H9 (cell line): Measurements from ENCODE around the gene BIRC7. TPM values are rescaled to one million over a fixed set of nuclear protein-coding genes. Genes with fewer than 3 reads are reported as not detected.

Experiments
- DNase-seq: peaks from one replicate; pipeline ENCODE4 v3.0.0-alpha.2; 2017
- H2AFZ ChIP-seq: one replicate; pipeline ENCODE4 v1.6.1; 2013; ENCODE audit warnings: mild to moderate bottlenecking, low read length, control low read depth, moderate library complexity
- H2AK5ac ChIP-seq: 2 replicates; pipeline ENCODE4 v1.6.1; 2013; ENCODE audit warnings: low read length, control low read depth, mixed read lengths; ENCODE audit not compliant: insufficient read length
- H2BK120ac ChIP-seq: one replicate; pipeline ENCODE4 v1.6.1; 2013; ENCODE audit warnings: low read depth, mild to moderate bottlenecking, low read length, control low read depth, inconsistent platforms; ENCODE audit not compliant: poor library complexity, severe bottlenecking
- H2BK12ac ChIP-seq: 2 replicates; pipeline ENCODE4 v1.6.1; 2013; ENCODE audit warnings: low read length, control low read depth, mixed read lengths, low read depth; ENCODE audit not compliant: insufficient read length
- H2BK15ac ChIP-seq: 2 replicates; pipeline ENCODE4 v1.6.1; 2013; ENCODE audit warnings: low read depth, low read length, control low read depth
- H2BK20ac ChIP-seq: one replicate; pipeline ENCODE4 v1.6.1; 2013; ENCODE audit warnings: low read depth, mild to moderate bottlenecking, low read length, control low read depth, inconsistent platforms; ENCODE audit not compliant: poor library complexity, severe bottlenecking
- H2BK5ac ChIP-seq: 2 replicates; pipeline ENCODE4 v1.6.1; 2013; ENCODE audit warnings: low read length, control low read depth, mixed read lengths; ENCODE audit not compliant: insufficient read length
- H3K14ac ChIP-seq: 2 replicates; pipeline ENCODE4 v1.6.1; 2013; ENCODE audit warnings: low read length, control low read depth; ENCODE audit not compliant: insufficient read depth
- H3K18ac ChIP-seq: 2 replicates; pipeline ENCODE4 v1.6.1; 2013; ENCODE audit warnings: low read depth, mild to moderate bottlenecking, mixed read lengths, low read length, control low read depth; ENCODE audit not compliant: insufficient read length
- H3K23ac ChIP-seq: 2 replicates; pipeline ENCODE4 v1.6.1; 2013; ENCODE audit warnings: low read length, control low read depth, mixed read lengths, low read depth; ENCODE audit not compliant: insufficient read length
- H3K23me2 ChIP-seq: 2 replicates; pipeline ENCODE4 v1.6.1; 2013; ENCODE audit warnings: low read depth, mild to moderate bottlenecking, mixed read lengths, low read length, control low read depth; ENCODE audit not compliant: insufficient read length, poor library complexity, severe bottlenecking
- H3K27ac ChIP-seq: 2 replicates; pipeline ENCODE4 v1.5.1; 2013; ENCODE audit warnings: low read length, control low read depth, mixed read lengths, low read depth; ENCODE audit not compliant: insufficient read length
- H3K27me3 ChIP-seq: 2 replicates; pipeline ENCODE4 v1.6.1; 2013; ENCODE audit warnings: low read length, control low read depth, inconsistent platforms; ENCODE audit not compliant: insufficient read depth
- H3K4ac ChIP-seq: 2 replicates; pipeline ENCODE4 v1.6.1; 2013; ENCODE audit warnings: low read depth, mild to moderate bottlenecking, control low read depth, inconsistent platforms, low read length, moderate library complexity
- H3K4me1 ChIP-seq: 2 replicates; pipeline ENCODE4 v1.6.1; 2013; ENCODE audit warnings: low read length, control low read depth, inconsistent platforms; ENCODE audit not compliant: insufficient read depth
- H3K4me2 ChIP-seq: 2 replicates; pipeline ENCODE4 v1.6.1; 2013; ENCODE audit warnings: low read length, control low read depth, mixed read lengths; ENCODE audit not compliant: insufficient read length, insufficient read depth
- H3K56ac ChIP-seq: 2 replicates; pipeline ENCODE4 v1.6.1; 2013; ENCODE audit warnings: low read depth, mild to moderate bottlenecking, mixed read lengths, low read length, control low read depth; ENCODE audit not compliant: insufficient read length
- H3K79me1 ChIP-seq: 2 replicates; pipeline ENCODE4 v1.6.1; 2013; ENCODE audit warnings: low read depth, mild to moderate bottlenecking, moderate library complexity, low read length, control low read depth, inconsistent platforms; ENCODE audit not compliant: insufficient read depth, poor library complexity, severe bottlenecking
- H3K79me2 ChIP-seq: 2 replicates; pipeline ENCODE4 v1.6.1; 2013; ENCODE audit warnings: low read length, control low read depth, inconsistent platforms; ENCODE audit not compliant: insufficient read depth
- H3K9ac ChIP-seq: 2 replicates; pipeline ENCODE4 v1.6.1; 2013; ENCODE audit warnings: low read length, control low read depth, mixed read lengths; ENCODE audit not compliant: insufficient read length; ENCODE audit errors: extremely low read depth
- H3K9me3 ChIP-seq: one replicate; pipeline ENCODE4 v1.6.1; 2013; ENCODE audit warnings: low read depth, low read length, inconsistent platforms; ENCODE audit not compliant: control insufficient read depth
- H3T11ph ChIP-seq: one replicate; pipeline ENCODE4 v1.6.1; 2013; ENCODE audit warnings: mild to moderate bottlenecking, low read length, control low read depth, inconsistent platforms
- H4K20me1 ChIP-seq: one replicate; pipeline ENCODE4 v1.6.1; 2013; ENCODE audit not compliant: control insufficient read depth, insufficient read length, insufficient read depth
- H4K5ac ChIP-seq: 2 replicates; pipeline ENCODE4 v1.6.1; 2013; ENCODE audit warnings: low read depth, mild to moderate bottlenecking, mixed read lengths, low read length, control low read depth; ENCODE audit not compliant: insufficient read length
- H4K8ac ChIP-seq: replicated peaks from 2 replicates; pipeline ENCODE4 v1.6.1; 2013; ENCODE audit warnings: low read length, control low read depth, mixed read lengths, low read depth; ENCODE audit not compliant: insufficient read length
- H4K91ac ChIP-seq: 2 replicates; pipeline ENCODE4 v1.6.1; 2013; ENCODE audit warnings: low read depth, mild to moderate bottlenecking, moderate library complexity, mixed read lengths, low read length, control low read depth; ENCODE audit not compliant: insufficient read length
- H3K27ac Mint-ChIP-seq, 3 experiments: 2 replicates in 2 of 3; 3 replicates in 1 of 3; pipeline ENCODE4 v1.8.0; 2020 to 2021; ENCODE audit warnings: mixed read lengths in 3 of 3, mild to moderate bottlenecking in 1 of 3, moderate library complexity in 1 of 3
- H3K27me3 Mint-ChIP-seq: 2 replicates; pipeline ENCODE4 v1.8.0; 2021; ENCODE audit warnings: low read depth, mild to moderate bottlenecking, moderate library complexity, mixed read lengths
- H3K36me3 Mint-ChIP-seq, 3 experiments: 2 replicates in 2 of 3; 3 replicates in 1 of 3; pipeline ENCODE4 v1.8.0; 2020 to 2021; ENCODE audit warnings: low read depth in 3 of 3, mixed read lengths in 3 of 3; ENCODE audit not compliant: insufficient read depth in 1 of 3
- H3K4me1 Mint-ChIP-seq, 2 experiments: 2 replicates each; pipeline ENCODE4 v1.8.0; 2020; ENCODE audit warnings: mixed read lengths in 2 of 2
- H3K4me3 Mint-ChIP-seq, 2 experiments: 2 replicates in 1 of 2; 3 replicates in 1 of 2; pipeline ENCODE4 v1.8.0; 2020 to 2021; ENCODE audit warnings: mild to moderate bottlenecking in 2 of 2, mixed read lengths in 2 of 2, moderate library complexity in 1 of 2
- H3K9me3 Mint-ChIP-seq, 2 experiments: 2 replicates in 1 of 2; 3 replicates in 1 of 2; pipeline ENCODE4 v1.8.0; 2020; ENCODE audit warnings: mild to moderate bottlenecking in 2 of 2, mixed read lengths in 2 of 2, moderate library complexity in 1 of 2
- CTCF ChIP-seq: fragments of 200-600 bp; sonication (generic); conservative IDR thresholded peaks from 3 replicates; pipeline ENCODE4 v1.8.0; 2021; ENCODE audit warnings: antibody characterized with exemption, mild to moderate bottlenecking
- WGBS: extraction: QIAGEN DNeasy Blood & Tissue Kit; methylation state at CpG from one replicate; pipeline ENCODE4 v1.1.7; 2013; ENCODE audit warnings: missing lambda C conversion rate, low lambda C conversion rate, mixed read lengths; ENCODE audit not compliant: insufficient read length; ENCODE audit errors: extremely low coverage; 5-methylcytosine and 5-hydroxymethylcytosine counted together
- total RNA-seq: library from RNA; stranded (reverse); gene quantifications from 2 replicates; pipeline ENCODE4 v1.2.1, GENCODE V29; 2021

BIRC7 gene
- total RNA-seq, 1 experiment from 2014 or later = not detected

GRCh38 chr20:63281742-63282665 is 46.3 kb downstream of the BIRC7 start:
- Histone ChIP-seq H3K79me1 (no peaks in the 10 kb centered on the region), H2BK120ac (no peak overlapping the region), H4K5ac (no peak overlapping the region), H3K4ac (no peak overlapping the region), H2BK12ac (no peak overlapping the region), H3K23me2 (peaks cover 3% of the 10 kb centered on the region), H3K79me2 (no peaks in the 10 kb centered on the region), H2BK5ac (no peak overlapping the region), H2BK20ac (no peak overlapping the region), H3T11ph (no peak overlapping the region), H3K4me1 (no peaks in the 10 kb centered on the region), H3K23ac (no peak overlapping the region), H4K20me1 (no peaks in the 10 kb centered on the region), H2BK15ac (no peak overlapping the region), H2AFZ (no peak overlapping the region), H2AK5ac (no peak overlapping the region), H3K27me3 (no peaks in the 10 kb centered on the region), H4K91ac (no peak overlapping the region), H3K56ac (no peak overlapping the region), H3K9me3 (no peaks in the 10 kb centered on the region), H3K14ac (no peak overlapping the region), H3K27ac (no peak overlapping the region), H4K8ac (no peak overlapping the region), H3K4me2 (no peak overlapping the region), H3K18ac (no peak overlapping the region), H3K9ac (no peak overlapping the region)
- Mint-ChIP-seq H3K27me3 (no peaks in the 10 kb centered on the region), H3K4me3 (no peak overlapping the region), H3K27ac (no peak overlapping the region), H3K4me1 (no peaks in the 10 kb centered on the region), H3K9me3 (no peaks in the 10 kb centered on the region), H3K36me3 (peaks cover 13 to 67% (median 60%) of the 10 kb centered on the region in 3 experiments; a peak in 6 of 7 replicates)
- no peak for DNase-seq
- WGBS = no CpG with 5 or more reads among the region's 38 CpGs
- no peak for TF ChIP-seq CTCF
